Measurements from ENCODE around the gene NCOA7. TPM values are rescaled to one million over a fixed set of nuclear protein-coding genes. Genes with fewer than 3 reads are reported as not detected.

NCOA7 gene
- total and polyA plus RNA-seq, 4 donors: 8.6 to 40.9 (median 17.6) TPM

DNA sequence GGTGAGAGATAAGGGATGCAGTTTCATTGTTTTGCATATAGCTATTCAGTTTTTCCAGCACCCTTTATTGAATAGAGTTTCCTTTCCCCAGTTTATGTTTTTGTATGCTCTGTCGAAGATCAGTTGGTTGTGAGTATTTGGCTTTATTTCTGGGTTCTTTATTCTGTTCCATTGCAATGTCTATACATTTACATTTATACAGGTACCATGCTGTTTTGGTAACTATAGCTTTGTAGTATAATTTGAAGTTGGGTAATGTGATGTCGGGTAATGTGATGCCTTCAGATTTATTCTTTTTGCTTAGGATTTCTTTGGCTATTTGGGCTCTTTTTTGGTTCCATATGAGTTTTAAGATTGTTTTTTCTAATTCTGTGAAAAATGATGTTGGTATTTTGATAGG lies 61.8 kb downstream of the NCOA7 start:
- Histone ChIP-seq H3K27me3 (ENCODE audit: control insufficient read depth in 4 of 4, insufficient read depth in 4 of 4, low read length in 3 of 4) (no peaks in the 10 kb centered on the region), H3K4me3 (ENCODE audit: low read depth in 1 of 3, low read length in 3 of 3) (no peak overlapping the region), H3K36me3 (ENCODE audit: control insufficient read depth in 4 of 4, insufficient read depth in 3 of 4, low read depth in 1 of 4, low read length in 3 of 4) (no peaks in the 10 kb centered on the region), H3K4me1 (ENCODE audit: control insufficient read depth in 4 of 4, insufficient read depth in 4 of 4, low read length in 3 of 4) (no peaks in the 10 kb centered on the region), H3K27ac (ENCODE audit: low read depth in 1 of 2, low read length in 2 of 2) (no peak overlapping the region), H3K9me3 (ENCODE audit: control insufficient read depth in 4 of 4, low read length in 3 of 4) (no peaks in the 10 kb centered on the region), H3K9ac (ENCODE audit: low read depth in 1 of 2, low read length in 2 of 2) (no peak overlapping the region)
- TF ChIP-seq YY1 (IDR thresholded peaks at IDR 0.05): no peak
- TF ChIP-seq RXRA (IDR thresholded peaks at IDR 0.05): no peak
- no peak for TF ChIP-seq HNF4A (conservative IDR thresholded peaks at IDR 0.05)
- DNase-seq (ENCODE audit: low spot score): no peak
- 96% methylated on average over 2 of the region's 2 CpGs for WGBS

DNA sequence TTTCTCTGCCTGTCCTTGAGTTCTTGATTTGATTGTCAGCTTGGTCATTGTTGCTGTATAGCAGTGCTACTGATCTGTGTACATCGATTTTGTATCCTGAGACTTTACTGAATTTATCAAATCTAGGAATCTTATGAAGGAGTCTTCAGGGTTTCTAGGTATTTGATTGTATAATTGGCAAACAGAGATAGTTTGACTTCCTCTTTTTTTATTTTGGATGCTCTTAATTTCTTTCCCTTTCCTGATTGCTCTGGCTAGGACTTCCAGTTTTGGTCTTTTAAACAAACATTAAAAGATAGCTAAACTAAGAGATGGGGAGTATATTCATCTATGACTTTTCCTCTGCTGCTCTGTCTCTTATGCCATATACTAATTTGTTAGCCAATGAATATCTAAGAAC lies 62.4 kb downstream of the NCOA7 start:
- H3K4me3 ChIP-seq (ENCODE audit: low read depth in 1 of 3, low read length in 3 of 3): no peak overlapping the region
- no peaks in the 10 kb centered on the region for H3K4me1 ChIP-seq (ENCODE audit: control insufficient read depth in 4 of 4, insufficient read depth in 4 of 4, low read length in 3 of 4)
- no peaks in the 10 kb centered on the region for H3K9me3 ChIP-seq (ENCODE audit: control insufficient read depth in 4 of 4, low read length in 3 of 4)
- H3K27ac ChIP-seq (ENCODE audit: low read depth in 1 of 2, low read length in 2 of 2): no peak overlapping the region
- DNase-seq (ENCODE audit: low spot score): no peak
- TF ChIP-seq ATF3 (IDR thresholded peaks at IDR 0.05) (no peak), FOXA1 (IDR thresholded peaks at IDR 0.05) (no peak), EGR1 (IDR thresholded peaks at IDR 0.05; ENCODE audit: low read depth in 2 of 2) (no peak), HNF4G (IDR thresholded peaks at IDR 0.05) (no peak), YY1 (IDR thresholded peaks at IDR 0.05) (no peak), HNF4A (conservative IDR thresholded peaks at IDR 0.05) (no peak), NR2F2 (IDR thresholded peaks at IDR 0.05) (no peak)
- TF ChIP-seq, protein P1, sequence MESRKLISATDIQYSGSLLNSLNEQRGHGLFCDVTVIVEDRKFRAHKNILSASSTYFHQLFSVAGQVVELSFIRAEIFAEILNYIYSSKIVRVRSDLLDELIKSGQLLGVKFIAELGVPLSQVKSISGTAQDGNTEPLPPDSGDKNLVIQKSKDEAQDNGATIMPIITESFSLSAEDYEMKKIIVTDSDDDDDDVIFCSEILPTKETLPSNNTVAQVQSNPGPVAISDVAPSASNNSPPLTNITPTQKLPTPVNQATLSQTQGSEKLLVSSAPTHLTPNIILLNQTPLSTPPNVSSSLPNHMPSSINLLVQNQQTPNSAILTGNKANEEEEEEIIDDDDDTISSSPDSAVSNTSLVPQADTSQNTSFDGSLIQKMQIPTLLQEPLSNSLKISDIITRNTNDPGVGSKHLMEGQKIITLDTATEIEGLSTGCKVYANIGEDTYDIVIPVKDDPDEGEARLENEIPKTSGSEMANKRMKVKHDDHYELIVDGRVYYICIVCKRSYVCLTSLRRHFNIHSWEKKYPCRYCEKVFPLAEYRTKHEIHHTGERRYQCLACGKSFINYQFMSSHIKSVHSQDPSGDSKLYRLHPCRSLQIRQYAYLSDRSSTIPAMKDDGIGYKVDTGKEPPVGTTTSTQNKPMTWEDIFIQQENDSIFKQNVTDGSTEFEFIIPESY (IDR thresholded peaks at IDR 0.05): no peak
- TF ChIP-seq, protein P2, sequence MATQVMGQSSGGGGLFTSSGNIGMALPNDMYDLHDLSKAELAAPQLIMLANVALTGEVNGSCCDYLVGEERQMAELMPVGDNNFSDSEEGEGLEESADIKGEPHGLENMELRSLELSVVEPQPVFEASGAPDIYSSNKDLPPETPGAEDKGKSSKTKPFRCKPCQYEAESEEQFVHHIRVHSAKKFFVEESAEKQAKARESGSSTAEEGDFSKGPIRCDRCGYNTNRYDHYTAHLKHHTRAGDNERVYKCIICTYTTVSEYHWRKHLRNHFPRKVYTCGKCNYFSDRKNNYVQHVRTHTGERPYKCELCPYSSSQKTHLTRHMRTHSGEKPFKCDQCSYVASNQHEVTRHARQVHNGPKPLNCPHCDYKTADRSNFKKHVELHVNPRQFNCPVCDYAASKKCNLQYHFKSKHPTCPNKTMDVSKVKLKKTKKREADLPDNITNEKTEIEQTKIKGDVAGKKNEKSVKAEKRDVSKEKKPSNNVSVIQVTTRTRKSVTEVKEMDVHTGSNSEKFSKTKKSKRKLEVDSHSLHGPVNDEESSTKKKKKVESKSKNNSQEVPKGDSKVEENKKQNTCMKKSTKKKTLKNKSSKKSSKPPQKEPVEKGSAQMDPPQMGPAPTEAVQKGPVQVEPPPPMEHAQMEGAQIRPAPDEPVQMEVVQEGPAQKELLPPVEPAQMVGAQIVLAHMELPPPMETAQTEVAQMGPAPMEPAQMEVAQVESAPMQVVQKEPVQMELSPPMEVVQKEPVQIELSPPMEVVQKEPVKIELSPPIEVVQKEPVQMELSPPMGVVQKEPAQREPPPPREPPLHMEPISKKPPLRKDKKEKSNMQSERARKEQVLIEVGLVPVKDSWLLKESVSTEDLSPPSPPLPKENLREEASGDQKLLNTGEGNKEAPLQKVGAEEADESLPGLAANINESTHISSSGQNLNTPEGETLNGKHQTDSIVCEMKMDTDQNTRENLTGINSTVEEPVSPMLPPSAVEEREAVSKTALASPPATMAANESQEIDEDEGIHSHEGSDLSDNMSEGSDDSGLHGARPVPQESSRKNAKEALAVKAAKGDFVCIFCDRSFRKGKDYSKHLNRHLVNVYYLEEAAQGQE (IDR thresholded peaks at IDR 0.05): no peak
- TF ChIP-seq, protein P3, sequence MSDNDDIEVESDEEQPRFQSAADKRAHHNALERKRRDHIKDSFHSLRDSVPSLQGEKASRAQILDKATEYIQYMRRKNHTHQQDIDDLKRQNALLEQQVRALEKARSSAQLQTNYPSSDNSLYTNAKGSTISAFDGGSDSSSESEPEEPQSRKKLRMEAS (IDR thresholded peaks at IDR 0.05): no peak
- H3K9ac ChIP-seq (ENCODE audit: low read depth in 1 of 2, low read length in 2 of 2): no peak overlapping the region
- no peaks in the 10 kb centered on the region for H3K36me3 ChIP-seq (ENCODE audit: control insufficient read depth in 4 of 4, insufficient read depth in 3 of 4, low read depth in 1 of 4, low read length in 3 of 4)
- no peaks in the 10 kb centered on the region for H3K27me3 ChIP-seq (ENCODE audit: control insufficient read depth in 4 of 4, insufficient read depth in 4 of 4, low read length in 3 of 4)
- WGBS: 95% methylated on average over 1 of the region's 1 CpG

GRCh38 chr6:125853756-125854155 lies 63.0 kb downstream of the NCOA7 start:
- TF ChIP-seq, protein P1 (IDR thresholded peaks at IDR 0.05): no peak
- TF ChIP-seq NR2F2 (IDR thresholded peaks at IDR 0.05): no peak
- TF ChIP-seq RXRA (IDR thresholded peaks at IDR 0.05): no peak
- TF ChIP-seq RAD21 (IDR thresholded peaks at IDR 0.05): no peak
- TF ChIP-seq CTCF (IDR thresholded peaks at IDR 0.05; ENCODE audit: low read depth, low read length, missing input control): no peak
- no peak for TF ChIP-seq HNF4A (conservative IDR thresholded peaks at IDR 0.05)
- no peak for TF ChIP-seq JUND (IDR thresholded peaks at IDR 0.05)
- no peak for TF ChIP-seq YY1 (IDR thresholded peaks at IDR 0.05)
- TF ChIP-seq, protein P3 (IDR thresholded peaks at IDR 0.05): no peak
- no peak for TF ChIP-seq FOXA1 (IDR thresholded peaks at IDR 0.05)
- TF ChIP-seq HNF4G (IDR thresholded peaks at IDR 0.05): no peak
- no peak for TF ChIP-seq ATF3 (IDR thresholded peaks at IDR 0.05)
- no peak for TF ChIP-seq EGR1 (IDR thresholded peaks at IDR 0.05; ENCODE audit: low read depth in 2 of 2)
- no peak for DNase-seq (ENCODE audit: low spot score)
- Histone ChIP-seq H3K27me3 (ENCODE audit: control insufficient read depth in 4 of 4, insufficient read depth in 4 of 4, low read length in 3 of 4) (no peaks in the 10 kb centered on the region), H3K9me3 (ENCODE audit: control insufficient read depth in 4 of 4, low read length in 3 of 4) (no peaks in the 10 kb centered on the region), H3K27ac (ENCODE audit: low read depth in 1 of 2, low read length in 2 of 2) (no peak overlapping the region), H3K4me3 (ENCODE audit: low read depth in 1 of 3, low read length in 3 of 3) (no peak overlapping the region), H3K4me1 (ENCODE audit: control insufficient read depth in 4 of 4, insufficient read depth in 4 of 4, low read length in 3 of 4) (peaks cover 0 to 3% (median 0%) of the 10 kb centered on the region in 4 donors), H3K36me3 (ENCODE audit: control insufficient read depth in 4 of 4, insufficient read depth in 3 of 4, low read depth in 1 of 4, low read length in 3 of 4) (no peaks in the 10 kb centered on the region), H3K9ac (ENCODE audit: low read depth in 1 of 2, low read length in 2 of 2) (no peak overlapping the region)
- 78% methylated on average over 1 of the region's 1 CpG for WGBS

Measured in liver (tissue), 9 donors.